ENCODE measurements around the gene OBP2A. TPM values are rescaled to one million over a fixed set of nuclear protein-coding genes. Genes with fewer than 3 reads are reported as not detected.

OBP2A gene
- total RNA-seq, 1 experiment from 2014 or later: not detected

DNA sequence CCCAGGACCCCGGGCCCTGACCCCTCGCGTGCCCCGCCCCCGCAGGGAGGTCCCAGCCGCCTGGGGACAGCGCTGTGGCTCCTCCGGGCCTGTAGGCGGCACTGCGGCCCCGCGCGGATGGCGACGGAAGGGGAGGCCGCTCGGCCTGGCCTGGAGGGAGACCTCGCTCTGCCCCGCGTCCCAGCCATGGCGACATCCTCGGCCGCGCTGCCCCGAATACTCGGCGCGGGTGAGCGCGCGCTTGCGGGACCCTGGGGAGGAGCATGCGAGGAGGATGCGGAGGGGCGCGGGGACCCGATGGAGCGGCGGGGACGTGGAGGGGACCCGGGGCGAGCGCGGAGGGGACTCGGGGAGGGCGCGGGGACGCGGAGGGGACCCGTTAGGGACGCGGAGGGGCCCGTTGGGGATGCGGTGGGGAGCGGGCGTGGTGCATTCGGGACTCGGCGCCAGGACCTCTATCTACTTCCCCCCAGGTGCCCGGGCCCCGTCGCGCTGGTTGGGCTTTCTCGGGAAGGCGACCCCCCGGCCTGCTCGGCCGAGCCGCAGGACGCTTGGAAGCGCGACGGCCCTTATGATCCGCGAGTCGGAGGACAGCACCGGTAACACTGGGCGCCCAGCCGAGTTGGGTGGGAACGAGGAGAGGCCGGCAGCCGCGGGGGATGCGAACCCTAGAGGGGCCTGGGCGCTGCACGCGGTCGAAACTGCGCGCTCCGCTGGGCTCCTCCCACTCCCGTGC, 45.2 kb upstream of the OBP2A start, which contains the start of gene MRPS2 (continued):
- TF ChIP-seq TEAD1 (CRISPR knock-in tag; IDR thresholded peaks at IDR 0.05): peak; percentile 62
- no peak for TF ChIP-seq ZNF416 (CRISPR knock-in tag; IDR thresholded peaks at IDR 0.05)
- TF ChIP-seq NR3C1 (CRISPR knock-in tag; conservative IDR thresholded peaks at IDR 0.05; ENCODE audit: low read depth): 0 out of 2 replicates have a peak, but pooled peaks have one; percentile 52
- peak; percentile 22; the same call in 1 of the 2 replicates for TF ChIP-seq ZNF121 (CRISPR knock-in tag; IDR thresholded peaks at IDR 0.05)
- TF ChIP-seq, protein P1, sequence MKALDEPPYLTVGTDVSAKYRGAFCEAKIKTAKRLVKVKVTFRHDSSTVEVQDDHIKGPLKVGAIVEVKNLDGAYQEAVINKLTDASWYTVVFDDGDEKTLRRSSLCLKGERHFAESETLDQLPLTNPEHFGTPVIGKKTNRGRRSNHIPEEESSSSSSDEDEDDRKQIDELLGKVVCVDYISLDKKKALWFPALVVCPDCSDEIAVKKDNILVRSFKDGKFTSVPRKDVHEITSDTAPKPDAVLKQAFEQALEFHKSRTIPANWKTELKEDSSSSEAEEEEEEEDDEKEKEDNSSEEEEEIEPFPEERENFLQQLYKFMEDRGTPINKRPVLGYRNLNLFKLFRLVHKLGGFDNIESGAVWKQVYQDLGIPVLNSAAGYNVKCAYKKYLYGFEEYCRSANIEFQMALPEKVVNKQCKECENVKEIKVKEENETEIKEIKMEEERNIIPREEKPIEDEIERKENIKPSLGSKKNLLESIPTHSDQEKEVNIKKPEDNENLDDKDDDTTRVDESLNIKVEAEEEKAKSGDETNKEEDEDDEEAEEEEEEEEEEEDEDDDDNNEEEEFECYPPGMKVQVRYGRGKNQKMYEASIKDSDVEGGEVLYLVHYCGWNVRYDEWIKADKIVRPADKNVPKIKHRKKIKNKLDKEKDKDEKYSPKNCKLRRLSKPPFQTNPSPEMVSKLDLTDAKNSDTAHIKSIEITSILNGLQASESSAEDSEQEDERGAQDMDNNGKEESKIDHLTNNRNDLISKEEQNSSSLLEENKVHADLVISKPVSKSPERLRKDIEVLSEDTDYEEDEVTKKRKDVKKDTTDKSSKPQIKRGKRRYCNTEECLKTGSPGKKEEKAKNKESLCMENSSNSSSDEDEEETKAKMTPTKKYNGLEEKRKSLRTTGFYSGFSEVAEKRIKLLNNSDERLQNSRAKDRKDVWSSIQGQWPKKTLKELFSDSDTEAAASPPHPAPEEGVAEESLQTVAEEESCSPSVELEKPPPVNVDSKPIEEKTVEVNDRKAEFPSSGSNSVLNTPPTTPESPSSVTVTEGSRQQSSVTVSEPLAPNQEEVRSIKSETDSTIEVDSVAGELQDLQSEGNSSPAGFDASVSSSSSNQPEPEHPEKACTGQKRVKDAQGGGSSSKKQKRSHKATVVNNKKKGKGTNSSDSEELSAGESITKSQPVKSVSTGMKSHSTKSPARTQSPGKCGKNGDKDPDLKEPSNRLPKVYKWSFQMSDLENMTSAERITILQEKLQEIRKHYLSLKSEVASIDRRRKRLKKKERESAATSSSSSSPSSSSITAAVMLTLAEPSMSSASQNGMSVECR (CRISPR knock-in tag; IDR thresholded peaks at IDR 0.05; ENCODE audit: borderline replicate concordance): no peak
- TF ChIP-seq, protein P2, sequence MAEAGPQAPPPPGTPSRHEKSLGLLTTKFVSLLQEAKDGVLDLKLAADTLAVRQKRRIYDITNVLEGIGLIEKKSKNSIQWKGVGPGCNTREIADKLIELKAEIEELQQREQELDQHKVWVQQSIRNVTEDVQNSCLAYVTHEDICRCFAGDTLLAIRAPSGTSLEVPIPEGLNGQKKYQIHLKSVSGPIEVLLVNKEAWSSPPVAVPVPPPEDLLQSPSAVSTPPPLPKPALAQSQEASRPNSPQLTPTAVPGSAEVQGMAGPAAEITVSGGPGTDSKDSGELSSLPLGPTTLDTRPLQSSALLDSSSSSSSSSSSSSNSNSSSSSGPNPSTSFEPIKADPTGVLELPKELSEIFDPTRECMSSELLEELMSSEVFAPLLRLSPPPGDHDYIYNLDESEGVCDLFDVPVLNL (CRISPR knock-in tag; IDR thresholded peaks at IDR 0.05; ENCODE audit: borderline replicate concordance, low read depth): peak; percentile 69; the same call in 1 of the 2 replicates
- TF ChIP-seq, protein P3, sequence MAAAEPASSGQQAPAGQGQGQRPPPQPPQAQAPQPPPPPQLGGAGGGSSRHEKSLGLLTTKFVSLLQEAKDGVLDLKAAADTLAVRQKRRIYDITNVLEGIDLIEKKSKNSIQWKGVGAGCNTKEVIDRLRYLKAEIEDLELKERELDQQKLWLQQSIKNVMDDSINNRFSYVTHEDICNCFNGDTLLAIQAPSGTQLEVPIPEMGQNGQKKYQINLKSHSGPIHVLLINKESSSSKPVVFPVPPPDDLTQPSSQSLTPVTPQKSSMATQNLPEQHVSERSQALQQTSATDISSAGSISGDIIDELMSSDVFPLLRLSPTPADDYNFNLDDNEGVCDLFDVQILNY (CRISPR knock-in tag; IDR thresholded peaks at IDR 0.05): peak; percentile 81
- TF ChIP-seq, protein P4, sequence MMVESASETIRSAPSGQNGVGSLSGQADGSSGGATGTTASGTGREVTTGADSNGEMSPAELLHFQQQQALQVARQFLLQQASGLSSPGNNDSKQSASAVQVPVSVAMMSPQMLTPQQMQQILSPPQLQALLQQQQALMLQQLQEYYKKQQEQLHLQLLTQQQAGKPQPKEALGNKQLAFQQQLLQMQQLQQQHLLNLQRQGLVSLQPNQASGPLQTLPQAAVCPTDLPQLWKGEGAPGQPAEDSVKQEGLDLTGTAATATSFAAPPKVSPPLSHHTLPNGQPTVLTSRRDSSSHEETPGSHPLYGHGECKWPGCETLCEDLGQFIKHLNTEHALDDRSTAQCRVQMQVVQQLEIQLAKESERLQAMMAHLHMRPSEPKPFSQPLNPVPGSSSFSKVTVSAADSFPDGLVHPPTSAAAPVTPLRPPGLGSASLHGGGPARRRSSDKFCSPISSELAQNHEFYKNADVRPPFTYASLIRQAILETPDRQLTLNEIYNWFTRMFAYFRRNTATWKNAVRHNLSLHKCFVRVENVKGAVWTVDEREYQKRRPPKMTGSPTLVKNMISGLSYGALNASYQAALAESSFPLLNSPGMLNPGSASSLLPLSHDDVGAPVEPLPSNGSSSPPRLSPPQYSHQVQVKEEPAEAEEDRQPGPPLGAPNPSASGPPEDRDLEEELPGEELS (CRISPR knock-in tag; IDR thresholded peaks at IDR 0.05): peak; percentile 88; the same call in 1 of the 2 replicates
- TF ChIP-seq, protein P5, sequence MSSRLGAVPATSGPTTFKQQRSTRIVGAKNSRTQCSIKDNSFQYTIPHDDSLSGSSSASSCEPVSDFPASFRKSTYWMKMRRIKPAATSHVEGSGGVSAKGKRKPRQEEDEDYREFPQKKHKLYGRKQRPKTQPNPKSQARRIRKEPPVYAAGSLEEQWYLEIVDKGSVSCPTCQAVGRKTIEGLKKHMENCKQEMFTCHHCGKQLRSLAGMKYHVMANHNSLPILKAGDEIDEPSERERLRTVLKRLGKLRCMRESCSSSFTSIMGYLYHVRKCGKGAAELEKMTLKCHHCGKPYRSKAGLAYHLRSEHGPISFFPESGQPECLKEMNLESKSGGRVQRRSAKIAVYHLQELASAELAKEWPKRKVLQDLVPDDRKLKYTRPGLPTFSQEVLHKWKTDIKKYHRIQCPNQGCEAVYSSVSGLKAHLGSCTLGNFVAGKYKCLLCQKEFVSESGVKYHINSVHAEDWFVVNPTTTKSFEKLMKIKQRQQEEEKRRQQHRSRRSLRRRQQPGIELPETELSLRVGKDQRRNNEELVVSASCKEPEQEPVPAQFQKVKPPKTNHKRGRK (CRISPR knock-in tag; IDR thresholded peaks at IDR 0.05; ENCODE audit: borderline replicate concordance): no peak
- TF ChIP-seq ZNF232 (CRISPR knock-in tag; IDR thresholded peaks at IDR 0.05): peak; percentile 46; the same call in 1 of the 2 replicates
- 0 out of 2 replicates have a peak, but pooled peaks have one; percentile 74 for TF ChIP-seq ZNF138 (CRISPR knock-in tag; conservative IDR thresholded peaks at IDR 0.05)
- TF ChIP-seq, protein P6, sequence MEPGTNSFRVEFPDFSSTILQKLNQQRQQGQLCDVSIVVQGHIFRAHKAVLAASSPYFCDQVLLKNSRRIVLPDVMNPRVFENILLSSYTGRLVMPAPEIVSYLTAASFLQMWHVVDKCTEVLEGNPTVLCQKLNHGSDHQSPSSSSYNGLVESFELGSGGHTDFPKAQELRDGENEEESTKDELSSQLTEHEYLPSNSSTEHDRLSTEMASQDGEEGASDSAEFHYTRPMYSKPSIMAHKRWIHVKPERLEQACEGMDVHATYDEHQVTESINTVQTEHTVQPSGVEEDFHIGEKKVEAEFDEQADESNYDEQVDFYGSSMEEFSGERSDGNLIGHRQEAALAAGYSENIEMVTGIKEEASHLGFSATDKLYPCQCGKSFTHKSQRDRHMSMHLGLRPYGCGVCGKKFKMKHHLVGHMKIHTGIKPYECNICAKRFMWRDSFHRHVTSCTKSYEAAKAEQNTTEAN (CRISPR knock-in tag; IDR thresholded peaks at IDR 0.05): peak; percentile 65; the same call in 1 of the 2 replicates
- 0 out of 2 replicates have a peak, but pooled peaks have one; percentile 27 for TF ChIP-seq CREM (CRISPR knock-in tag; IDR thresholded peaks at IDR 0.05)
- peak; percentile 91; the same call in 1 of the 2 replicates for TF ChIP-seq ZBTB21 (CRISPR knock-in tag; IDR thresholded peaks at IDR 0.05; ENCODE audit: borderline replicate concordance)
- TF ChIP-seq, protein P7, sequence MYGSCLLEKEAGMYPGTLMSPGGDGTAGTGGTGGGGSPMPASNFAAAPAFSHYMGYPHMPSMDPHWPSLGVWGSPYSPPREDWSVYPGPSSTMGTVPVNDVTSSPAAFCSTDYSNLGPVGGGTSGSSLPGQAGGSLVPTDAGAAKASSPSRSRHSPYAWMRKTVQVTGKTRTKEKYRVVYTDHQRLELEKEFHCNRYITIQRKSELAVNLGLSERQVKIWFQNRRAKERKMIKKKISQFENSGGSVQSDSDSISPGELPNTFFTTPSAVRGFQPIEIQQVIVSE (CRISPR knock-in tag; IDR thresholded peaks at IDR 0.05; ENCODE audit: borderline replicate concordance): no peak
- TF ChIP-seq, protein P8, sequence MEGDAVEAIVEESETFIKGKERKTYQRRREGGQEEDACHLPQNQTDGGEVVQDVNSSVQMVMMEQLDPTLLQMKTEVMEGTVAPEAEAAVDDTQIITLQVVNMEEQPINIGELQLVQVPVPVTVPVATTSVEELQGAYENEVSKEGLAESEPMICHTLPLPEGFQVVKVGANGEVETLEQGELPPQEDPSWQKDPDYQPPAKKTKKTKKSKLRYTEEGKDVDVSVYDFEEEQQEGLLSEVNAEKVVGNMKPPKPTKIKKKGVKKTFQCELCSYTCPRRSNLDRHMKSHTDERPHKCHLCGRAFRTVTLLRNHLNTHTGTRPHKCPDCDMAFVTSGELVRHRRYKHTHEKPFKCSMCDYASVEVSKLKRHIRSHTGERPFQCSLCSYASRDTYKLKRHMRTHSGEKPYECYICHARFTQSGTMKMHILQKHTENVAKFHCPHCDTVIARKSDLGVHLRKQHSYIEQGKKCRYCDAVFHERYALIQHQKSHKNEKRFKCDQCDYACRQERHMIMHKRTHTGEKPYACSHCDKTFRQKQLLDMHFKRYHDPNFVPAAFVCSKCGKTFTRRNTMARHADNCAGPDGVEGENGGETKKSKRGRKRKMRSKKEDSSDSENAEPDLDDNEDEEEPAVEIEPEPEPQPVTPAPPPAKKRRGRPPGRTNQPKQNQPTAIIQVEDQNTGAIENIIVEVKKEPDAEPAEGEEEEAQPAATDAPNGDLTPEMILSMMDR (IDR thresholded peaks at IDR 0.05): peak; percentile 32; the same call in 1 of the 2 replicates
- peak; percentile 69; the same call in 1 of the 2 replicates for TF ChIP-seq SMAD3 (CRISPR knock-in tag; IDR thresholded peaks at IDR 0.05; ENCODE audit: borderline replicate concordance)
- TF ChIP-seq FOXP1 (CRISPR knock-in tag; IDR thresholded peaks at IDR 0.05; ENCODE audit: borderline replicate concordance): peak; percentile 92
- TF ChIP-seq SP1 (CRISPR knock-in tag; conservative IDR thresholded peaks at IDR 0.05): peak; percentile 95
- TF ChIP-seq, protein P9, sequence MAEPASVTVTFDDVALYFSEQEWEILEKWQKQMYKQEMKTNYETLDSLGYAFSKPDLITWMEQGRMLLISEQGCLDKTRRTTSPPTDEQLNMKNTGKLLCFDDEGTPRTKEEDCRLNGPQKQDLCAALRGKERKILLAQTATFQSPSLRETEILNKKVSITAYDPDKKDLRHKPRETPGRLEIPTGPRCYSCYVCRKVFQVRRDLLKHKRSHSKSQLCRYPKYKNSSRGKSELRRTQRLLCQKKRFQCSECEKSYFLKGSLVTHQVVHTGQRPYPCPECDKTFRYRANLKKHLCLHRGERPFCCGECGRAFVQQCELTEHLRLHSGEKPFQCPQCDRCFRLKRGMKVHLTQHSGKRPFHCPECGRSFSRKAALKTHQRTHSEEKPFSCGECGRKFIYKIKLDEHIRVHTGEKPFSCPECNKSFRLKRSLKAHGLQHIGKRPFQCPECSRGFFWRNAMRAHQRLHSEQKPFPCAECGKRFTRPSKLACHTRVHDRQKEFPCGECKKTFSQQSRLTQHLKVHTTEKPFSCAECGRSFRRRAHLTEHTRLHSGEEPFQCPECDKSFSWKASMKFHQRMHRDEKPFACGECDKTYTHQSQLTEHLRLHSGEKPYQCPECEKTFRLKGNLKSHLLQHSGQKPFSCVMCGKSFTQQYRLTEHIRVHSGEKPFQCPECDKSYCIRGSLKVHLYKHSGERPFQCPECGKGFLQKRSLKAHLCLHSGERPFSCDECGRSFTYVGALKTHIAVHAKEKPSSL (CRISPR knock-in tag; conservative IDR thresholded peaks at IDR 0.05): no peak

Data from WTC11 (cell line).